Central memory CD4-positive, alpha-beta T cell (primary cell): Measurements from ENCODE around the gene STPG4.
A peak's percentile ranks its signal among the peaks of the same experiment; 100 is the strongest.
"Not testable (repeated sequence)": the region's sequence is repeated elsewhere in the genome, so short reads cannot be mapped to it uniquely, and the experiment has no call there.

Experiments used
- DNase-seq: peaks from one replicate; pipeline ENCODE4 v3.0.0; 2022
- total RNA-seq, 3 experiments: gene quantifications; one replicate each; lab custom pipeline; 2026; lab: John Stamatoyannopoulos, UW

Gene STPG4
- 0 to 0.39 (median 0.14) reads per million in 3 experiments for total RNA-seq

DNA sequence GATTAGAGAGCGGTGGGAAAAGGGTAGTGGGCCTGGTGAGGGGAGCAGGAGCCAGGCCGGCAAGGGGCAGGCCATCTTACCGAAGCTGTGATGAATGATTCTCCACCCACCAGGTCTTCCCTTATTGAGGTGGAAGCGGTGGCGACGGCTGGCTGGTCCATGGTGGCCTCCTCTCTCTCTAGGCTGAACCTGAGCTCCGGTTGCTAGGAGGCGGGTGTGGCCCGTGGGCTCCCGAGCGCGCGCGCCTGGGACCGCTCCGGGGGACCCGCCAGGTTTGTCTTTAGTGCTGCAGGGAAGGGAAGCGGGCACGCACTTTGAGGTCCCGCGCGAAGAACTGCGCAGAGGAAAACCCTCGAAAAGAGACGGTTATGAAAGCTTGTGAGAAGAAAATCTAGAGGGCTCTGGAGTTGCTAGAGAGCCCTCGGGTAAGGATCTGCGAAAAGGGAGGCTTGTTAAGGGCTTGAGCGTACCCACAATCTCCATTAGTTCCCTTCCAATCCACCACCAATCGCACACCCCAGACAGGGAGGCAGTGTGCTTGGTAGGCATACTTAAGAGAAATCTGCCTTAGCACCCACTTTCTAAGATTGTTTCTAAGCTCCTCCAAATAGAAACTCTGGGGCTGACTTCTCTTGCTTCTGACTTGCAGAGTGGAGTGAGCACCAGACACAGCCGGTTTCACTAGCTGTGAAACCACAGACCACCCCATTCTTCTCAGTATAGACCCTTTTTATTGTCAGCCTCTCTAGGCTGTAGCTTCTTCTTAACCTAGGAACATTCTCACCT is at the start of gene STPG4:
Gene STPG4 (minus strand): TSS at position 218 of the 786 bp plus-strand sequence. CDS start 57 bp downstream, at position 161.
- DNase-seq = no peak

DNA sequence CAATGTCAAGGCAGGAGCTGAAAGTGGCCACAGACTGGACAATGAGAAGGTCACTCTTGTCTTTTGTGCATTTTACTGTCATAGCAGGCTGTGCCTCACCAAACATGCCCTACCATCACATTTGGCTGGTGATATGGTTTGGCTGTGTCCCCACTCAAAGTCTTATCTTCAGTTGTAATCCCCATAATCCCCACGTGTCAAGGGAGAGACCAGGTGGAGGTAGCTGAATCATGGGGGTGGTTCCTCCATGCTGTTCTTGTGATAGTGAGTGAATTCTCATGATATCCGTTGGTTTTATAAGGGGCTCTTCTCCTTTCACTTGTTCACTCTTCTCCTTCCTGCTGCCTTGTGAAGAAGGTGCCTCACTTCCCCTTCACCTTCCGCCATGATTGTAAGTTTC is 49.6 kb upstream of the STPG4 start:
- DNase-seq = no peak

GRCh38 chr2:47203995-47204394 is 48.9 kb upstream of the STPG4 start:
- no peak for DNase-seq

DNA sequence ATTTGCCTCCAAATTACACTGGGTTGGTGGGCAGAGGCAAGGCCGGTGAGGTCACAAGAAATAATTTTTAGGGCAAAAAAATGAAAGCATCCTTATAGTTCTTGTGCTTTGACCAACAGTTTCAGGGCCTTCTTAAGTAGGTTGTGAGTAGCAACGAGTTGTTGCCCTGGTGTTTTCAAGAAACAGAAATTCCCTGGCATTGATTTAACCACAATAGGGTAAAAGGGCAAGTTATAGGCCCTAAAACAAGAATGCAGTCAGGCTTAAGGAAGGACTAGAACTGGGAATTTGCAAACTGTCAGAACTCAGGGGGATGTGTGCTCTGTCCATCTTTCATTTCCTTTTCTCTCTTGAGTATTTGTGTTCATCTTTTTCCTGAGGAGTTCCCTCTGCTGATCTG is 46.1 kb upstream of the STPG4 start:
- DNase-seq = no peak

- no peak for DNase-seq
Observed at GRCh38 chr2:47198985-47199451, 43.9 kb upstream of the STPG4 start.

GRCh38 chr2:47196499-47196898 is 41.4 kb upstream of the STPG4 start:
- DNase-seq = no peak

- no peak for DNase-seq
Observed at GRCh38 chr2:47196046-47196445, 40.9 kb upstream of the STPG4 start.

DNA sequence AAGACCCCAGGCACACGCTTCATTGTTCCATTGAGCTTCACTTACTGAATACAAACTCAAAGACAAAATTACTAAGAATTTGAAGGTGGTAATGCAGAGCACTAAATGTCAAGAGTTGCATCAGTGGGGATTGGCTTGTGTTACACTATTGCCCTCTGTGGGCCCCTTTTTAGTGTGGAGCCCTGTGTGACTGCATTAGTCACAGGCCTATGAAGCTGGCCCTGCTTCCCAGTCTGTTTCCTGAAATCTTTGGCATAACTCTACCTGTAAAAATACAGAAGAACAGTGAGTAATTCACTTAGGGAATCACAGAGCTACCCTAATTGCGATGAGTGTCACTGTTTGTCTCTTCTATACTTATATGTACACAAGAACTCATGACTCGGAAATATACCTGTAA is 40.0 kb upstream of the STPG4 start:
- DNase-seq = no peak

- DNase-seq = no peak
Observed at GRCh38 chr2:47194410-47194809, 39.3 kb upstream of the STPG4 start.

- DNase-seq = no peak
Observed at GRCh38 chr2:47193607-47194006, 38.5 kb upstream of the STPG4 start.

DNA sequence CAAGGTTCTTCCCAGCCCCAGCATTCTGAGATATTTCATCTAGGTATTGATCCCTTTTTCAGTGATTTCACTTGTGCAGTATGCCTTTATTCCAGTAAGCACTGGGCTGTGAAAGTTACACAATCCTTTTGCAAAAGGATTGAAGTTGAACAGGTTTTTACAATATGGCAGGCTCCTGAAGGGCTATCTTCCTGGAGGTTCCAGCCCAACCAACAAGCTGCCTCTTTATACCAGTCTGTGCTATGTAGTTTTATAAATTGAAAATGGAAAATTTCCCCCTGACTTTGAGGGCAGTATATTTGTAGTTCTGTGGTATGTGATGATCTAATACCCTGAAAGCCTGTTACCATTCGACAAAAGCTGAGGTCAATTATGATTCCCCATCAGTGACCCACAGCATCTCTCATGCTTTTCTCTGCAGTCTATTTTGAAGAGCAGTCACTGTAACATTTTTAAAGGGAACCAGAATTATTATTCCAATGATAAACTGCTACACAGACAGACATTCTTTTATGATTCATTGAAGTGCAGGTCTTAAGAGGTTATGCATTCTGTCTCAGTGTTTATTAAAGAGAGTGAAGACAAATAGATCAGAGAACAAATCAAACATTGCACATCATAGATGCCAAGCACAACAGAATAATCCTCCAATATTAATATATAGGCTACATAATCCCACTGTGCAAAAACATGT is 35.2 kb upstream of the STPG4 start:
- no peak for DNase-seq

GRCh38 chr2:47189635-47190034 is 34.5 kb upstream of the STPG4 start:
- no peak for DNase-seq

DNA sequence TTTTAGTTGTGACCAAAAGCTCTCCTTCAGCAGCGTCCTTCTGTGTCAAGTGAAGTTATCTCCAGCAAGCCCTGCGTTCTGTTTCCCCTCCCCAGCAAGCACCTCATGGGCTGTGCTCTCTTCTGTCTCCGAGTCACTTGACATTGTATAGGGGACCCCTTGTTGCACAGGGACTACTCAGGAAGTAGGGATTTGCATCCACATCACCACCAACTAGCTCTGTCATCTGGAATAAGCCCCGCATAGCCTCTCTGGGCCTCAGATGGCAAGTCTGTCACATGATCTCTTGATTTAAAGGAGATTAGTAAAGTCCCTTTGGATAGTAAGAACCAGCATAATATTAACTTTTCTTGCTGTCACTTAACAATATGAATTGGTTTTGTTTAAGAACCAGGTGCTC is 32.0 kb upstream of the STPG4 start:
- DNase-seq = no peak

- no peak for DNase-seq
Observed at GRCh38 chr2:47186351-47186750, 31.2 kb upstream of the STPG4 start.

GRCh38 chr2:47185098-47185497 is 30.0 kb upstream of the STPG4 start:
- not testable (repeated sequence) for DNase-seq

DNA sequence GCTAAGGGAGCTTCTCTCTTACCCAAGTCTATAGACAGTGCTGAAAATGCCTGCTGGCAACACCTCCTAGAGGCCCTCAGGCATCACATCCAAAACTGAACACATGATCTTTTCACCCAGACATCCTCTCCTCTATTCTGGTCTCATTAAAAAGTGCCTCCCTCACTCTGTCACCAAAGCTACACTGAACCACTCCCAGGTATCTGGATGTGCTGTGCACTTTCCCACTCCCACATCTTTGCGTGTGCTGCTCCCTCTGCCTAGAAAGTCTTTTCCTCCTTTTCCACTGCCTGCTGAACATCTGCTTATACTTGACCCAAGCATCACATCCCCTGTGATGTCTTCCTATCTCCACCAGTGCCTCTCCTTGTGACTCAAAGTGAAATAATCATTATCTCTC is 26.1 kb upstream of the STPG4 start:
- DNase-seq = no peak

DNA sequence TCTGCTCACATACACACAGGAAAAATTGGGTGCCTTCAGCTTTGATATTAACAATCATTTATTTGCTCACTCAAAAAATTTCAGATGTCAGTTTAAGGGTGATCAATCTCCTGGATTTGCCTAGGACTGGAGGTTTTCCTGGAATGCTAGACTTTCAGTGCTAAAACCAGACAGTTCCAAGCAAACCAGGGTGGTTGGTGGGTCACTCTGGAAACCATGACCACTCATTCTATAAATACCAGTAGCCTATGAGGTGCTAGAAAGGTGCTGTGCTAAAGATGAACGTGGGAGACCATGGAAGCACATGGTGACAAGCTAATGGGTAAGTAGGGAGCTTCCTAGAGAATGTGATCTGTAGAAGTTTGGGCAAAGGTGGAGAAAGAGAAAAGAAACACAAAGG is 25.4 kb upstream of the STPG4 start:
- DNase-seq = no peak

GRCh38 chr2:47179388-47179787 is 24.3 kb upstream of the STPG4 start:
- no peak for DNase-seq

DNA sequence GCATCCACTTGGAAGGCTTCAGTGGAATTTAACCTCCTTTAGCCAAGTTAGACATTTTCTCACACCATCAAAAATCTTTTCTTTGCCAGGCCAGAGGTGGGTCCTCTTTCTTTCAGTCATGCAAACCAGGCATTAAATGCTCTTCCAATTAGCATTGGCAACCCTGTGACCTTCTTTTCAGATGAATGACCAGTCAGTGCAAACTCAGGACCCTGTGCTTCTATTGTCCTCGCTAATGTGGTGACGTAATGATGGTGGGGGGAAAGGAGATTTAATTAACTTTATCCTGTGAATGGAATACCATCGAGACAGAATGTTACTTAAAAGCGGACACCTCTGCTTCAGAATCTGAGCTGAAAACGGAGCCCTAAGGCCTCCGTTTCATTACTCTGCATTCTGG is 23.2 kb upstream of the STPG4 start:
- DNase-seq = no peak

GRCh38 chr2:47177043-47177565 is 22.0 kb upstream of the STPG4 start:
- DNase-seq = no peak

DNA sequence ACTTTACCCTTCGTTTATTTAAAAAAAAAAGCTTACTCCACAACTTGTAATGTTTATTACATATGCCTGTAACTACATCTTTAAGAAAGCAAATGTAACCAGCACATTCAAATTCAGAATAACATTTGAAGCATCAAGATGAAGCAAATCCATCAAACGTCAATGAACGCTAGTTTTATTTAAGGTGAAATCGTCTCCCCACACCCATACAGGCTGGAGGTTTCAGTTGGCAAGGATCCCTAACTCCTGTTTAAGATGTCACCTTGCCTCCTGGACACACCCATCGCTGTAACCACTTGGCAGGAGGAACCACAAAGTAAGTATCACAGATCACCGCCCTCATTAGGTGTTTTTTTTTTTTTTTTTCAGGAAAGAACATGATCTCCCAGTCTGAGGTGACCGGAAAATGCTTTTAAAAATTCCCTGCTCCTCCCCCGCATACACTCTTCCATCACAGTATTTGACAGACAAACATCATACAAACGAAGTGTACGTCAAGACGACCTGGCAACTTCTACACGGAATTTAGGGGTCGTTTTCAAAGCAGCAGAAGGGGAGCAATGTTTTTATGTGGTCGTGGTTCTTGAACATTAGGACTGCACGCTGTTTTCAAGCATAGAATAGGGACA is 19.7 kb upstream of the STPG4 start:
- peak; percentile 45 for DNase-seq

DNA sequence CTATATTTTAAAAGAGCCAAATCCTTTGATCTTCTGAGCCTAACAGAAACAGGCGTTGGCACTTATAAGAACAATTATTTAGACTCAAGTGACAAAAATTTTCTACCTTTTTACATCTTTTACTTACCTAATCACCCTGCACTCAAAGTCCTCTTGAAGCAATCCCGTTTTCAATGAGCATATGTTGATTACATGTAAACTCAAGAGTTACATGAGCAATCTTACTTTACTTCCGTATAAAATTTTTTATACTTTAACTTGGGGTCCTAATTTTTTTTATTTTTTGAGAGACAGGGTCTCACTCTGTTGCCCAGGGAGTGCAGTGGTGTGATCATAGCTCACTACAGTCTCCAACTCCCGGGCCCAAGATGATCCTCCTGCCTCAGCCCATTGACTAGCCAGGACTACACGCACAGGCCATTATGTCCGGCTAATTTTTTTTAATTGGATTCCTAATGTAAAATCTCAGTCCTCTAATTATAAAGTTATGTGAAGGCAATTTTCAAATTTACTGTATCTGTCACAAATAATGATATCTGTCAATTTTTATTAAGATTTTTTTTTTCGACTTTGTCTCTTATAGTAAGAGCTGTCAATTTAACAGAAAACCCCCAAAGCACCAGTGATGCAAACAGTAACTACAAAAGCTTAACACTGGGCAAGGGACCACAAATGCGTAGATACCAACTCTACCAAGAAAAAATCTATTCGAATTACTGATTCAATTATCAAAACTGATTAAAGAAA is 19.1 kb upstream of the STPG4 start:
- peak; percentile 10 for DNase-seq
